T-helper 2 cell treated with Interferon-gamma antibody and Interleukin-4, amounts not matched to agents 100 ng/mL and 5 ng/mL, for 36 hours (primary cell): ENCODE measurements around the gene HOXD10. TPM values are rescaled to one million over a fixed set of nuclear protein-coding genes. Genes with fewer than 3 reads are reported as not detected.

Experiments used
- intact Hi-C: fragments of 100-400 bp; cut with micrococcal nuclease; formaldehyde crosslinking; loops from one replicate; pipeline ENCODE4 v1.15.1; 2023
- total RNA-seq: library from RNA; stranded (reverse); gene quantifications from 2 replicates; pipeline ENCODE4 v1.2.3, GENCODE V29; 2022

HOXD10 gene
- total RNA-seq, 1 donor from 2014 or later, result not detected

- intact Hi-C loops, result loop anchor here (2.0 to 5.0 kb wide), 3 partner anchors 49 to 1750 kb away; partner anchors contain the start of gene SP9
These were observed 34.6 kb upstream of the HOXD10 start for GRCh38 chr2:176081837-176082524.

DNA sequence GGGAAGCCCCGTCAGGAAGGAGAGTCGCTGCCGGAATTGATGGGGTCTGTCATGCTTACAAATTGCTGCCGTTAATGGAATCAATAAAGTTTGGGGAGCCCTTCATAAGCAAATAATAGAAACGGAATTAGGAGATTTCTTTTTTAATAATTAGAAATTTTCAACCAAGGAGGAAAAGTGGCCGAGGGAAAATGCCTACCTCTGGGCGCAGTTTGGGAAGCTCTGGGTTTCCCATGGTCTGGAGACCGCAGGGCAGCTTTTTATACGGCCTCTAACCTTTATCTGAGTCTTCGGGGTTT is 34.1 kb upstream of the HOXD10 start:
- intact Hi-C loops, result loop anchor here (2.0 to 5.0 kb wide), 2 partner anchors 48 to 1750 kb away; partner anchors contain the start of gene SP9

DNA sequence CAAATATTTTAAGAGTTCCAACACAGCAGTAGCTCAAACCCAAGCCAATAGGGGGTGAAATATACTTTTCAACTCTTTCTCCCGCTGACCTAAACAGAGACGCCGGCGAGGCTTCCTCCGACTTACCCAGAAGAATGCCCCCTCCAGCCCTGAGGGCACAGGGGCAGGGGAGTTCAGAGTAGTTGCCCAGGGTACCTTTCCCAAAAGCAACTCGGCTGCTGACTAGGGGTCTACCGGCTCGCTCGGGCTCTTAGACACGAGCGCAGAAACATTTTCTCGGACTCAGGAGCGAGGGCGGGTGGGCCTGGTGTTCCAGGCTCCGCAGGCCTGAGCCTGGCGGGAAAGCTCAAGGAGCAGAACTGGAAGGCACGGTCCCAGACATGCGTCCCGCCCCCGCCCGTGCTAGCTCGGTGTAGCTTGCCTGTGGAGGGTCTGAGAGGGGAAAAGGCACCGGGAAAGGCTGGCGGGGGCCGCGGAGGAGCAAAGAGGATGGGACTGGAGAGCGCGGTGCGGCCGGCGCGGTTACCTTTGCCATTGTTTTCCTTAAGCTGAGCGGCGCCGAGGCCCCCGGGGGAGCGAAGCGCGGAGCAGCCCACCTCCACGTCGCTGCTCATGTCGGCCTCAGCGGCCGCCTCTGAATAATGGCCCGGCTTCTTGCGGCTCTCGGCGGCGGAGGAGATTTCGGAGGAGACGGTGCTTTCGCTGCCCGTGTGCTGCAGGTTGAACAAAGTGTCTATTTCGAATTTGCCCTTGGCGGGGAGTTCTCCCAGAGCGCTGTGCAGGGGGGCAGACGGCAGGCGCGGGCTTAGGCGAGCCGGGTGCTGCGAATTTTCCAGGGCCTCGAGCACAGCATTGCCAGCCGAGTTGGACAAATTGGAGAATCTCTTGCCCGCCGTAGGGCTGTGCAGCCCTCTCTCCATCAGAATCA is 33.5 kb upstream of the HOXD10 start:
- intact Hi-C loops, result loop anchor here (2.0 to 5.0 kb wide), 2 partner anchors 48 to 1751 kb away; partner anchors contain the start of gene SP9

GRCh38 chr2:176083796-176084261 is 32.7 kb upstream of the HOXD10 start, which contains the start of gene EVX2:
EVX2 (minus strand) TSS chr2:176083962; CDS start chr2:176083776, 186 bp downstream.
- intact Hi-C loops, result loop anchor here (2.0 to 5.0 kb wide), 3 partner anchors 15 to 1752 kb away; partner anchors contain the start of genes HOXD12 and SP9

DNA sequence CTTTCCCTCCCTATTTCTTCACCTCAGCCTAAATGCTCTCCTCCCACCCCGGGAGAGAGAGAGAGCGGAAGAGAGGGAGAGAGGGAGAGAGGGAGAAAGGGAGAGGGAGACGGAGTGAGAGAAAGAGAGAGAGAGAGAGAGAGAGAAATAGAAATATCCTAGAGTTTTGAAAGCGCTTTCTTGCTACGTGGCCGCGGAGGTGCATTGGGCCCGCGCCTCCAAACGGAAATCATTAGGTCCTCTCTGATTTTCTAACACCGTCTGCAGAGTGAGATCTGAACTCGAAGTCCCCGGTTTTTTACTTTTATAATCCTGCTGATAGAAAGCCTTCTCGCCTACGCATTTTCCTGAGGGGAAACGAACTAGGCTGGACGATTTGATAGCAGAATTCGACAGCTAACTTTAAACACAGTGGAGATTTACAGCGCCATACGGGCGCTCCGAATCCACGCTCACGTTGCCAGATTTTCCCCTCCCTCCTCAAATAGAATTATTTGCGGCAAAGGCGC is 31.9 kb upstream of the HOXD10 start:
- intact Hi-C loops, result loop anchor here (2.0 to 5.0 kb wide), 2 partner anchors 14 to 1752 kb away; partner anchors contain the start of genes HOXD12 and SP9

GRCh38 chr2:176085120-176085788 is 31.3 kb upstream of the HOXD10 start:
- intact Hi-C loops, result loop anchor here (2.0 kb wide), 1 partner anchor 14 kb away; the partner anchor contains the start of gene HOXD12

DNA sequence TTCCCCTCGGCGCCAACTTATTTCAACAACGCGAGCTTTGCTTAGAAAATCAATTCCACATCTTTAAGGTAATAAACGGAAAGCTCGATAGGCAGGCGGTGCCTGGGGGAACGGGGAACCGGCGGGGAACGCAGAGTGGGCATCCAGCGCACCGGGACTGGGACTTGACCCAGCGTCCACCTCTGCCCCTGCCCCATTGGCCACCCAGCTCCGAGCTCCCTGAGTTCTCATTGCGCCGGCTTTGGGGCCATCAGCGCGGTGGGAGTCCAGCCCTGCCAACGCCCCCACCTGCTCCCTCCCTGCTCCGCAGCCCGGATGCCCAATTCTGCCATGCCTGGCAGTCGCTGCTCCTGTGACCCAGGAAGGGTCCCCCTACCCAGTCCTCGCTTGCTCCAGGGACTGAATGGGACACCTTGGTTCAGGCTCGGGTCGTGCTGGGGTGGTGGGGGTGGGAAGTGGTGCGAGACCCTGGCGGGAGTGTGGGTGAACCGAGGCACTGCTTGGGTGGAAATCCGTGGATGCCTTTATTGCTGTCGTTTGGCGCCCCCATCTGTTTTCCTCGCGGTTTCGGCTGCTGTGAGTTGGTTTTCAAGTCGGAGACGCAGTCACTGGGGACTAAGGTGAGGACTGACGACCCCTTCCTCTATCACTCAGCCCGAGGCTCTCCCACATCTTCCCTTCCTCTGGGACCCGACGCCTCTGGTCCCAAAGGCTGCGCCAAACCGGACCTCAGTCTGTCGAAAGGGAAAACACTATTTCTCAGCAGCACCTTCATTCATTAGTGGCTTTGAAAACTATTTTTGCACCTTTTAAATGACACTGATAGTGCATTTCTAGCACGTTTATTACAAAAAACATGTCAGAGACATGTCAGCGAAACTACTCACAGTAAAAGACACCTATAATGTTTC is 30.5 kb upstream of the HOXD10 start:
- intact Hi-C loops, result loop anchor here (2.0 kb wide), 1 partner anchor 13 kb away; the partner anchor contains the start of gene HOXD12

- intact Hi-C loops, result loop anchor here (1.0 to 2.0 kb wide), 2 partner anchors 23 to 397 kb away; no protein-coding TSS in a partner anchor
These were observed 29.1 kb upstream of the HOXD10 start for GRCh38 chr2:176087330-176088047.

GRCh38 chr2:176088048-176088936 is 28.3 kb upstream of the HOXD10 start:
- intact Hi-C loops, result loop anchor here (1.0 to 2.0 kb wide), 2 partner anchors 23 to 398 kb away; no protein-coding TSS in a partner anchor

DNA sequence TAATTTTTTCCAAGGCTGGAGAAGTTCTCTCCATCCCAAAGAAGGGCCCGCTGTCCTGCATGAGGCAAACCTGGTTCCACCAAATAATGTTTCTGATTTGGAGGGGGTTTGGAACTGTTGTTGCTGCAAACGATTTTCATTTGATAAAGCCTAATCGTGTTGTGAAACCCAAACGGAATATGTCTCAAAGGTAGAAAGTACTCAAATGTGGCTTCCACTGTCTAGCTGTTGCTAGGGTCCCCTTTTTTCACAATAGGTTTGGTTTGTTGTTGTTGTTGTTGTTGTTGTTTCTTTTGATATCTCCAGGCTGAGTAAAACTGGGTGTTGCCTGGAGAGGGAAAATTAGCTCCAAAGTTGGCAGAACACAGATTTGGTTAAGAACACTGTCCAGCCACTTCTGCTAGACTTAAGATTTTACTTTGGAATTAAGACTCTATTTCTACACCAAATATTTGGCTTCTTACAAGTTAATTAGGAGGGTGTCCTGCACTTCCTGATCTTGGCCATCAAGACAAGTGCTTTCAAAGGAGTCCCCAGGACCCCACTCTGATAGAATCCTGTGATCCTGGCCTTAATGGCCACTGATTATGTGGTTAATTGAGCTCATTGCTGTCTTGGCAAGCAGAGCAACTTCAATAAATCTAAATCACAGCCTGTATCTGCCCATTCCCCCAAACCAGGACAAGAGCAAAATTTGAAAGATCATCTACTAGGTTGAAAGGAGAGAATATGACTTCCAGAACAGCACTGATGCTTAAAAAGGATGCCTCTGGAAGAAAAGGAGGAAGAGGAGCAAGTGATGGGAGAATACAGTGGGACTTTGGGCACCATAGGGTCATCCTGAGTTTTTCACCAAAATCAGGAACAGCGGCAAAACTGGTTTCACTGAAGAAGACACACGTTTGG is 27.4 kb upstream of the HOXD10 start:
- intact Hi-C loops, result loop anchor here (1.0 to 2.0 kb wide), 2 partner anchors 22 to 399 kb away; no protein-coding TSS in a partner anchor

DNA sequence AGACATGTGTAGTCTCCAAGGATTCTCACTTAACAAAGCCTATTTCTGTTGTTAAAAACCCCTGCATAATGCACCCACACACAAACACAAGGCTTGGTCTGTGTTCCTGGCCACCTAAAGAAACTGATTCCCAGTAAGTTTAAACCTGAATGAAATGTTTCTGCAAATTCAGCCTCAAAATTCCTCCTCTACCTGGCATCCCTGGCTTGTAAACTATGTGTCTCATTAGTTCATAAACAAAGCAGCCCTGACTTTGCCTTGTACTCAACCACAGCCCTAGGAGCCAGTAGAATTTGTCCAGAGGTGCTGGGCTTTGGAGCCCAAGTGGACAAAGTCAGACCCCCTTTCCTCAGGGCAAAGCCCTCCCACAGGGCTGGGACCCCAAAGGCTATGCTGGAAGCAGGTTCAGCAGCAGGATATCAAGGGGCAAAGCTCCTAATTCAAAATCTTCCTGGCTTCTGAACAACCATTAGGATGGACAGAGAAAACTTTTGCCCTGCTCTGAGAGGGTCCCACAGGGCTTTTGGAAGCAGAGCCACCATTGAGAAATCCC is 26.7 kb upstream of the HOXD10 start:
- intact Hi-C loops, result loop anchor here (2.0 kb wide), 1 partner anchor 21 kb away; no protein-coding TSS in a partner anchor

DNA sequence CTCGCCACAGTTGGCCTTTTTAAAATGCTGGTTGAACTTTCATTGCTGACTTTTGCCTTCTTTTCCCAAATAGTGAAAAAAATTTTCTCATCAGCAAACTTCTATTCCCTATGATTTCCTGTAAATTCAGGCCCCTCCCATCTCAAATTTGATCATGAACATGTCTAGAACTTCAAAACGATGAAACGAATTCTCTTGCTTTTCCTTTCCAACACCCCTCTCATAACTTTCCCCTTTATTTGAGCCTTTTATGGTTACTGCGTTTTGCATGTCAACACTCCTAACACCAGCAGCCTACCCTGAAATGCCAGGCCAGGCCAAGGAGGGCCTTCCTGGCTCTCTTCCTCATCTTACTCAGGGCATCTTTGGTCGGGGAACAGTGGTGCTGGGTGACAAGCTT is 25.7 kb upstream of the HOXD10 start:
- intact Hi-C loops, result no loop called here

GRCh38 chr2:176091329-176092258 is 25.0 kb upstream of the HOXD10 start:
- intact Hi-C loops, result no loop called here

GRCh38 chr2:176092270-176093144 is 24.1 kb upstream of the HOXD10 start, which contains the start of gene HOXD13:
HOXD13 (plus strand) TSS chr2:176092721; CDS start chr2:176092891, 170 bp downstream.
- intact Hi-C loops, result no loop called here
